Stomach smooth muscle (tissue), 2 donors: ENCODE results near the gene GSTO1.

Source experiments
- H3K27ac ChIP-seq: one replicate; pipeline ENCODE4 v1.7.0; 2013; ENCODE audit warnings: mild to moderate bottlenecking, low read length, inconsistent platforms
- H3K27me3 ChIP-seq, 2 donors: one replicate each; pipeline ENCODE4 v1.7.0; 2013; ENCODE audit warnings: low read length in 2 of 2; ENCODE audit not compliant: insufficient read depth in 2 of 2, control insufficient read depth in 1 of 2
- H3K36me3 ChIP-seq, 2 donors: one replicate each; pipeline ENCODE4 v1.7.0; 2013; ENCODE audit warnings: low read length in 2 of 2; ENCODE audit not compliant: control insufficient read depth in 2 of 2, insufficient read depth in 2 of 2
- H3K4me1 ChIP-seq: one replicate; pipeline ENCODE4 v1.7.0; 2013; ENCODE audit warnings: low read length; ENCODE audit not compliant: control insufficient read depth, insufficient read depth
- H3K4me3 ChIP-seq, 2 donors: one replicate each; pipeline ENCODE4 v1.7.0; 2013; ENCODE audit warnings: low read length in 2 of 2
- H3K9ac ChIP-seq, 2 donors: one replicate each; pipeline ENCODE4 v1.7.0; 2013; ENCODE audit warnings: low read length in 2 of 2, mild to moderate bottlenecking in 1 of 2
- H3K9me3 ChIP-seq, 2 donors: one replicate each; pipeline ENCODE4 v1.7.0; 2013; ENCODE audit warnings: low read length in 2 of 2; ENCODE audit not compliant: control insufficient read depth in 2 of 2
- donor health status: healthy.
- donor health status: Pancreatic carcinoma.

GSTO1 gene

DNA sequence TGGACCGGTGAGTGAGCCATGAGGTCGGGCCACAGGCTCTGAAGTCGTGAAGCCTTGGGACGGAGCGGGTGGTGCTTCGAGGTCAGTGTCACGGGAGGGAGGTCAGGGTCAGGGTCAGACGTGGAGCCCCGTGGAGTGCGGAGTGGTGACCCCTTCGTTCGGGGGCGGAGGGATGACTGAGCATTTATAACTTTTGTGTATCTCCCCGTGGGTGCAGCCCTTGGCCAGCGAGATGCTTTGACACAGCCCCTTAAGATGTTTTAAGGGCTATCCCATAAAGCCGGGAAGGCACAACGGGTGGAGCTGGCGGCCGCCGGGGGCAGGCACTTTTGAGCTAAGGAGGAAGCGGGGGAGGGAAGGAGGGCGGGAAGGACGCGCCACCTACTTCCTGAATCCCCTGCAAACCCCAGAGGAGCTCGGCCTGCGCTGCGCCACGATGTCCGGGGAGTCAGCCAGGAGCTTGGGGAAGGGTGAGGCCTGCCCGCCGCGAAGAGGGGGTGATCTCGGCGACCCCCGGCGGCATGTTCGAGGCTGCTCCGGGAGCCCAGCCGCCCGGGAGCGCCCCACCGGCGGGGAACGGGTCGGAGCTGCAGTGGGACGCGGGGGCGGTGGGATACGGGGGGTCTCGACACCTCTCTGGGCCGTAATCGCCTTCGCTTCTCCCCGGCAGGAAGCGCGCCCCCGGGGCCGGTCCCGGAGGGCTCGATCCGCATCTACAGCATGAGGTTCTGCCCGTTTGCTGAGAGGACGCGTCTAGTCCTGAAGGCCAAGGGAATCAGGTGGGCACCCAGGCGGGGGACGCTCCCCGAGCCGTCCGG lies at the start of gene GSTO1:
TSS of gene GSTO1 (plus strand) at position 400 of the 818 bp plus-strand sequence. CDS start at position 437, 37 bp downstream.
- Histone ChIP-seq H3K4me3 (peak within 1 kb of the TSS; percentile 58 to 93), H3K27ac (peak within 1 kb of the TSS; percentile 94), H3K36me3 (peaks cover 7 to 10% of the 10 kb centered on the region in 2 donors), H3K9ac (peak within 1 kb of the TSS; percentile 75 to 91), H3K27me3 (no peaks in the 10 kb centered on the region), H3K9me3 (no peaks in the 10 kb centered on the region), H3K4me1 (peaks cover 13% of the 10 kb centered on the region)

DNA sequence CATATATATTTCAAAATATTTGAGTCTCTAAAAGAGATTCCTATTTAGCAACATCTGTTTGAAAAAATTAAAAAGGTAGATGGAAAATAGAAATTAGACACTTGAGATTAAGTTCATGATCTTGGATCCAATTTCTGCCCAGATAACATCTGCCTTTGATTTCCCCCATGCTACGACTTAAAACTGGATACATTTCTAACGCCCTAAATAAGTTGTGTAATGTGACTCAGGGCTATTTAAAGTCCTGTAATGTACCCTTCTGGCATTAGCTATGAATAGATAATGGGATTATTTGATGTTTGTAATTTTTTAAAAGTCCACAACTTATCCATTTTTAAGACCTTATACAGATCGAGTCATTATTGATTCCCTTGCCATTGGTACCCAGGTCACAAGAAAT lies 46.0 kb upstream of the GSTO1 start:
- Histone ChIP-seq H3K4me1 (no peaks in the 10 kb centered on the region), H3K9me3 (no peaks in the 10 kb centered on the region), H3K27ac (no peak overlapping the region), H3K27me3 (peaks cover 0 to 4% of the 10 kb centered on the region in 2 donors), H3K9ac (no peak overlapping the region), H3K36me3 (no peaks in the 10 kb centered on the region), H3K4me3 (no peak overlapping the region)

DNA sequence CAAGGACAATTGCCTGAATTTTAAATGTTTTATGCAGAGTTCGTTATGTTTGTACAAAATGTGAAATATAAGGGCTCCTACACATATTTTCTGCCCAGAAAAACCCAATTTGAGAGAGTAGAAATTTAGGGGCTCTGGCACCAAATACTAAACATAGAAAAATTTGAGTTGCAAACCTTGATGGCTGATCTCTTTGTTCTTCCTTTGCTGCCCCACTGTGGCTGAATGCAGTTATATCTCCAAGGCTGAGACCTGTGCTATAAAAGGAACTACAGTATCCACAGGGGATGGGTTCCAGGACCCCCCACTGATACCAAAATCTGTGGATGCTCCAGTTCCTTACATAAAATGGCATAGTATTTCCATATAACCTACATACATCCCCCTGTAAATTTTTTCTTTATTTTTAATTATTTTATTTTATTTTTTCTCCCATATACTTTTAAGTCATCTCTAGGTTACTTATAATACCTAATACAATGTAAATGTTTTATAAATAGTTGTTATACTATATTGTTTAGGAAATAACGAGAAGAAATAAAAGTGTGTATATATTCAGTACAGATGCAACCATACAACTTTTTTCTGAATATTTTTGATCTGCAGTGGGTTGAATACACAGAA lies 45.0 kb upstream of the GSTO1 start:
- Histone ChIP-seq H3K9ac (no peak overlapping the region), H3K4me1 (no peaks in the 10 kb centered on the region), H3K4me3 (no peak overlapping the region), H3K27me3 (peaks cover 0 to 1% of the 10 kb centered on the region in 2 donors), H3K36me3 (no peaks in the 10 kb centered on the region), H3K27ac (no peak overlapping the region), H3K9me3 (no peaks in the 10 kb centered on the region)

DNA sequence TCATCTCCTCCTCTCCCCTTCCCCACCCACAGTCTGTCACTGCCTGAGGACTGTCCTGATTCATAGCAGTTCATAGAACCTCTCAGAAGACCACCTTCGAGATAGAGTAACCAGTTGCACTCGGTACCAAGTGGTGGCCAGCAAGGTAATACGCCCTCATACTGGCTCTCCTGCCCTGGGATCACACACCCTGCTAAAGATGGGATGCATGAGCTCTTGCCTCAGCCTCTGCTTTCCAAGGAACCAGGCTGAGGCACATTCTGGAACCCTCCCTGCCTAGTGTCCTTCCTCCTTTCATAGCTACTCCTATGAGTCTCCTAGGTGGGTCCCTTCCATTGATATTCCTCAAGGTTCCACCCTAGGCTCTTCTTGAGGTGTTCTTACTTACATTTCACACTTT lies 38.1 kb upstream of the GSTO1 start:
- Histone ChIP-seq H3K27me3 (peaks cover 0 to 9% of the 10 kb centered on the region in 2 donors), H3K4me1 (peaks cover 3% of the 10 kb centered on the region), H3K27ac (no peak overlapping the region), H3K36me3 (no peaks in the 10 kb centered on the region), H3K9ac (no peak overlapping the region), H3K4me3 (no peak overlapping the region), H3K9me3 (no peaks in the 10 kb centered on the region)

DNA sequence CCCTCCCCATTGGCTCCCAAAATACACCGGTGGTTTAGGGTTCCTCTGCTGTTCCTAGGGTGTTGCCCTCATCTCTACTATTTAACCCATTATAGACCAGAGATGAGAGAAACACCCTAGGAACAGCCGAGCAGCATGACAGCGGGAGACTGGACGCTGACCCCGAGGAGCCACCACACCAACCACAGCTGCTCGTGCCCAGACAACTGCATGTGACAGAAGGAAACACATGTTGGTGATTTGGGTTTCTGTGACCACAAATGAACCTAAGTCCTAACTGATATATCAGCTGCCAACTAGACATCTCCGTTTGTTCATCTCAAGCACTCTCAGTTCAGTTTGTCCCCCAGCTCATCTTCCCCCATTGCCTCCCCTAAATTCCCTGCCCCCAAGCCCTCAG lies 35.9 kb upstream of the GSTO1 start:
- Histone ChIP-seq H3K36me3 (no peaks in the 10 kb centered on the region), H3K4me1 (peaks cover 3% of the 10 kb centered on the region), H3K4me3 (no peak overlapping the region), H3K27ac (no peak overlapping the region), H3K27me3 (peaks cover 0 to 9% of the 10 kb centered on the region in 2 donors), H3K9me3 (no peaks in the 10 kb centered on the region), H3K9ac (no peak overlapping the region)

DNA sequence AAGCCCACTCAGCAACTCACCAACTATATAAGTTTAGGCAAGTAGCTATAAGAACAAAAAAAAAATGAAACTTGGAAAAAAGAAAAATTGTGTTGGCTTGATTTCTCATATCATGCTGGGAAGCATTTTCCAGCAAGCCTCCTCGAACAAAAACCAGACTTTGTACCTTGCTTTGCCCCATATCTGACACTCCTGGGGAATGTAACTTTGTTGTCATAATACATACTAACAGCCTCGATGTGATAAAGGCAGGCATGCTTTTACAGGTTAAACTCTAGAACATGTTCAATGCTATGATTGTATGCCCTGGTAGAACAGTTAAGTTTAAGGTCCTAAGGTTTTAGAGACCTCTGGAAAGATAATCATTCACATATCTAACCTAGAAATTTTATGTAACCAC lies 34.2 kb upstream of the GSTO1 start:
- no peaks in the 10 kb centered on the region for H3K36me3 ChIP-seq
- H3K4me1 ChIP-seq = peaks cover 3% of the 10 kb centered on the region
- H3K27ac ChIP-seq = no peak overlapping the region
- H3K27me3 ChIP-seq = peaks cover 0 to 8% of the 10 kb centered on the region in 2 donors
- no peak overlapping the region for H3K4me3 ChIP-seq
- no peaks in the 10 kb centered on the region for H3K9me3 ChIP-seq
- no peak overlapping the region for H3K9ac ChIP-seq

DNA sequence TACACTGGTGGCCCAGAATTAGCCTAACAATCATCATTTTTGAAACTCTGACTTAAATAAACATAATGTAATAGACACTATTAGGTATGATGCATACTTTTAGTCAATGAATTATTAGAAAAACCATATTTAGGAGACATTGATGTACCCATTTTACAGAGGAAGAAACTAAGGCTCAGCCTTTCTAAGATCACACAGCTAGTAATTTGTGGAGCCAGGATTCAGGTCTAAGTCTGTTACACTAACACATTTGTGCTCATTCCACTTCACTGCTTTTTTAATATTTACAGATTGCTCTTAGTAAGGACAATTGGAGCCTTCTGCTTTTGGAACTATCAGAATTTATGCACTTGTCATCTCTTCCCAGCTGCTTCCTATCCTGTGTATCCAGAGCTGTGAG lies 31.4 kb upstream of the GSTO1 start:
- Histone ChIP-seq H3K9ac (no peak overlapping the region), H3K4me1 (no peaks in the 10 kb centered on the region), H3K27ac (no peak overlapping the region), H3K27me3 (no peaks in the 10 kb centered on the region), H3K4me3 (no peak overlapping the region), H3K36me3 (no peaks in the 10 kb centered on the region), H3K9me3 (no peaks in the 10 kb centered on the region)

DNA sequence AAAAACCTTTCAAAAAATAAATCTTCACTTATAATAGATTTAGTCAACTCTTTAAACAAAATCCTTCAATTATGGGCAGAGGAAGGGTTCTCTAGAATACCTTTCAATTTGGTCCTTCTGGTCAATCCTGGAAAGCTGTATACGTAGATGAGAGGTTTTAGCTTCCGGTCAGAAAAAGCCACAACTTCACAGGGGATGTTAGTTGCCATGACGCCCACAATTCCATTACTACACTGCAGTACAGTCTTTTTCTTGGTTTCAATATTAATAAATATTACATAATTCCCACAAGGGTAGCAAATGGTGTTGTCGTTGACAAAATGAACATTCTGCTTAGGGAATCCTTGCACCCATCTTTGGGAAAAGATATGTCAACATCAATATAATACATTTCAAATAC lies 24.2 kb upstream of the GSTO1 start:
- Histone ChIP-seq H3K9ac (no peak overlapping the region), H3K9me3 (no peaks in the 10 kb centered on the region), H3K4me1 (peaks cover 9% of the 10 kb centered on the region), H3K27me3 (no peaks in the 10 kb centered on the region), H3K27ac (no peak overlapping the region), H3K4me3 (no peak overlapping the region), H3K36me3 (no peaks in the 10 kb centered on the region)

DNA sequence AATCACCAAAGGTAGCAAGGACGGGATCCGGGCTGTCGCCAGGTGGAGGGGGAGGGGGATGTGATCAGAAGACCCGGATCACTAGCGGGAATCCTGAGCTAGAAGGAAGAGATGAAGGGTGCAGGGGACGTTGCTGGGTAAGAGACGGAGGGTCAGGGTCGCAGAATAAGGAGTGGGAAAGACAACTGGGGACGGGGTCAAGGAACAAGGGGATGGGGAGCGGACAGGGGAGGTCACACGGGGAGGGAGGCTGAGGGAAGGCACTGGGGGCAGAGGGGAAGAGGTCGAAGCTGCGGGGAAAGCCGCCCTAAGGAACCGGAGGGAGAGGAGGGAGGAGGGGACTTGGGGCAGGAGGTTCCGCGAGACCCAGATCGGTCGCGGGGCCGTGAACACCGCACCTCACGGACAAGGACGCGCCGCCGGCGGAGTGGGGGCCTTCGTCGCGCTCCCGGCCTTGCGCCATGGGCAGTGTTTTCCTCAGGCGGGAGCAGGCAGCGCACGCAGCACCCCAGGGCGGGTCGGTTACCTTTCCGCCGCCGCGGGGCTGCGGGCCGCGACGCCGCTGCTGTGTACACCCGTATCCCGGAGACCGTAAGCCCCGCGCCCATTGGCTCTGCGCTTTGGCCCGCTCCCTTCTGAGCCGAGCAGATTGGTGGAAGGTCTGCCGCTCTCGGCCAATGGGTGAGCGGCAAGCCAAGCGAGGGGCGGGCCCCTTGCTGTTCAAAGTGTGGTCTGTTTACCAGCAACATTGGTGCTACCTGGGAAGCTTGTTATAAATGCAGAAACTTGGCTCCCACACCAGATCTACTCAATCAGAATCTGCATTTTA lies 22.7 kb upstream of the GSTO1 start, which contains the start of gene CFAP43:
TSS of gene CFAP43 (minus strand) at position 581 of the 829 bp plus-strand sequence. CDS start at position 463, 118 bp downstream.
- H3K36me3 ChIP-seq = no peaks in the 10 kb centered on the region
- no peak within 1 kb of the TSS for H3K27ac ChIP-seq
- H3K4me3 ChIP-seq = peak within 1 kb of the TSS; percentile 89 to 90
- no peaks in the 10 kb centered on the region for H3K9me3 ChIP-seq
- peaks cover 9% of the 10 kb centered on the region for H3K4me1 ChIP-seq
- peak within 1 kb of the TSS; percentile 80 to 86 for H3K9ac ChIP-seq
- no peaks in the 10 kb centered on the region for H3K27me3 ChIP-seq

DNA sequence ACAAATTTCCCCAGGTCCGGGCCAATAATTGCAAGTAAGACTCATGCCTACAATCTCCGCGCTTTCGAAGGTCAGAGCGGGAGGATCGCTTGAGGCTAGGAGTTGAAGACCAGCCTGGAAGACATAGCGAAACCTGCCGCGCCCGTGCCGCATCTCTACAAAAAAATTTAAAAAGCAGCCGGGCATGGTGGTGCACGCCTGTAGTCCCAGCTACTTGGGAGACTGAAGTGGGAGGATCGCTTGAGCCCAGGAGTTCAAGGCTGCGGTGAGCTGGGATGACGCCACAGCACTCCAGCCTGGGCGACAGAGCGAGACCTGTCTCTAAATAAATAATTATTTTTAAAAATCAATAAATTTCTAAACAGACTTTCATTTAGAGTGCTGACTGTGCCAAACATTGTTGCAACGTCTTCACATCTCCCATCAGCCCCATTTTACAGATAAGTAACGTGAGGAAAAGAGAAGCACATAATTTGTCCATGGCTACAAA lies 22.0 kb upstream of the GSTO1 start:
- no peaks in the 10 kb centered on the region for H3K36me3 ChIP-seq
- no peak overlapping the region for H3K27ac ChIP-seq

More for the DNA sequence above, 22.0 kb upstream of the GSTO1 start:
- H3K27me3 ChIP-seq = no peaks in the 10 kb centered on the region
- H3K9me3 ChIP-seq = no peaks in the 10 kb centered on the region
- peaks cover 9% of the 10 kb centered on the region for H3K4me1 ChIP-seq
- H3K9ac ChIP-seq = peak overlapping the region in 1 of 2 donors; percentile 13
- H3K4me3 ChIP-seq = peak overlapping the region; percentile 89 to 90
